Mammary epithelial cell (primary cell): Measurements from ENCODE around the gene CALM1.

Experiments used
- EZH2 ChIP-seq: IDR thresholded peaks from 2 replicates; pipeline ENCODE4 v1.6.1; 2012; ENCODE audit warnings: low read length, inconsistent platforms, borderline replicate concordance
- TF ChIP-seq, protein P1 (sequence below), 2 donors: IDR thresholded peaks in 1 of 2; conservative IDR thresholded peaks in 1 of 2; 2 replicates each; pipeline ENCODE4 v1.5.1; 2011 to 2012; ENCODE audit warnings: inconsistent platforms in 2 of 2, low read length in 2 of 2, mild to moderate bottlenecking in 2 of 2, control low read depth in 1 of 2, low read depth in 1 of 2; ENCODE audit not compliant: insufficient read depth in 1 of 2; ENCODE audit errors: extremely low read depth in 1 of 2

- TF ChIP-seq, protein P1, sequence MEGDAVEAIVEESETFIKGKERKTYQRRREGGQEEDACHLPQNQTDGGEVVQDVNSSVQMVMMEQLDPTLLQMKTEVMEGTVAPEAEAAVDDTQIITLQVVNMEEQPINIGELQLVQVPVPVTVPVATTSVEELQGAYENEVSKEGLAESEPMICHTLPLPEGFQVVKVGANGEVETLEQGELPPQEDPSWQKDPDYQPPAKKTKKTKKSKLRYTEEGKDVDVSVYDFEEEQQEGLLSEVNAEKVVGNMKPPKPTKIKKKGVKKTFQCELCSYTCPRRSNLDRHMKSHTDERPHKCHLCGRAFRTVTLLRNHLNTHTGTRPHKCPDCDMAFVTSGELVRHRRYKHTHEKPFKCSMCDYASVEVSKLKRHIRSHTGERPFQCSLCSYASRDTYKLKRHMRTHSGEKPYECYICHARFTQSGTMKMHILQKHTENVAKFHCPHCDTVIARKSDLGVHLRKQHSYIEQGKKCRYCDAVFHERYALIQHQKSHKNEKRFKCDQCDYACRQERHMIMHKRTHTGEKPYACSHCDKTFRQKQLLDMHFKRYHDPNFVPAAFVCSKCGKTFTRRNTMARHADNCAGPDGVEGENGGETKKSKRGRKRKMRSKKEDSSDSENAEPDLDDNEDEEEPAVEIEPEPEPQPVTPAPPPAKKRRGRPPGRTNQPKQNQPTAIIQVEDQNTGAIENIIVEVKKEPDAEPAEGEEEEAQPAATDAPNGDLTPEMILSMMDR (conservative IDR thresholded peaks at IDR 0.05 in 1 of 2, IDR thresholded peaks at IDR 0.05 in 1 of 2; ENCODE audit: extremely low read depth in 1 of 2, insufficient read depth in 1 of 2, low read depth in 1 of 2, low read length in 2 of 2) = no peak
- TF ChIP-seq EZH2 = no peak
Measured at GRCh38 chr14:90449411-90449810, 52.6 kb downstream of the CALM1 start.
